Measurements from ENCODE around the gene SPRED1.

DNA sequence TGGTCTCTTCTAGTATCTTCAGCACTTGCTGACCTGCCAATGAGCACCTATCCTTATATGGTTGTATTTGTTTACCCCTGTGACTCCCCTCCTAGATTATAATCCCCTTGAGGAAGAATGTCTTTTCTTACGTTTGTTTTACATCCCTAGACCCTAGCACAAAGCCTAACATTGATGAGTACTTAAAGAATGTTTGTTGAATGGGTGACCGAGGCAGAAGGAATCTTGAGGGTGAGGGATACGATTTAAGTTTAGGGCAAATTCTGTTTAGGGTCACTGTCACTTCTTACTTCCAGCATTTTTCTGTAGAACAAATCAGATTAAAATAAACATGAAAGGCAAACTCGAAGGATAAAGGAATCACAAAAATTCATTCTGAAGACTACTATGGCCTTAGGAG, 120.4 kb downstream of the SPRED1 start:
- no peak for TF ChIP-seq POLR2A (IDR thresholded peaks at IDR 0.05; ENCODE audit: low read length)
- no peak for TF ChIP-seq GATA1 (IDR thresholded peaks at IDR 0.05; ENCODE audit: low read depth, low read length)

Data from erythroblast (primary cell).